Left ventricle myocardium superior (tissue), 1 donor: Measurements from ENCODE around the gene CCNC. TPM values are rescaled to one million over a fixed set of nuclear protein-coding genes. Genes with fewer than 3 reads are reported as not detected.
A peak's percentile ranks its signal among the peaks of the same experiment; 100 is the strongest.
"Not testable (repeated sequence)": the region's sequence is repeated elsewhere in the genome, so short reads cannot be mapped to it uniquely, and the experiment has no call there.

ENCODE experiments used
- ATAC-seq: fragments of 200-7000 bp; cut with Tn5 transposase; one replicate; pipeline ENCODE4 v1.9.1; 2020; ENCODE audit warnings: mild to moderate bottlenecking, moderate library complexity
- DNase-seq: peaks from one replicate; pipeline ENCODE4 v3.0.0-alpha.2; 2020
- intact Hi-C: fragments of 100-400 bp; cut with micrococcal nuclease; formaldehyde crosslinking; loops from one replicate; pipeline ENCODE4 v1.11.0; 2022
- total RNA-seq: library from RNA; stranded (reverse); fragmentation: NEBNext Ultra II Directional; extraction: Animal tissue kit (Norgen Biotek cat#: 25700); gene quantifications from one replicate; pipeline ENCODE4 v1.2.1, GENCODE V29; 2021
- donor health status: DM: no; HTN: yes; CAD: no; lungs with severe emphysema.

CCNC gene
- total RNA-seq, 1 donor from 2014 or later: 16.9 TPM

DNA sequence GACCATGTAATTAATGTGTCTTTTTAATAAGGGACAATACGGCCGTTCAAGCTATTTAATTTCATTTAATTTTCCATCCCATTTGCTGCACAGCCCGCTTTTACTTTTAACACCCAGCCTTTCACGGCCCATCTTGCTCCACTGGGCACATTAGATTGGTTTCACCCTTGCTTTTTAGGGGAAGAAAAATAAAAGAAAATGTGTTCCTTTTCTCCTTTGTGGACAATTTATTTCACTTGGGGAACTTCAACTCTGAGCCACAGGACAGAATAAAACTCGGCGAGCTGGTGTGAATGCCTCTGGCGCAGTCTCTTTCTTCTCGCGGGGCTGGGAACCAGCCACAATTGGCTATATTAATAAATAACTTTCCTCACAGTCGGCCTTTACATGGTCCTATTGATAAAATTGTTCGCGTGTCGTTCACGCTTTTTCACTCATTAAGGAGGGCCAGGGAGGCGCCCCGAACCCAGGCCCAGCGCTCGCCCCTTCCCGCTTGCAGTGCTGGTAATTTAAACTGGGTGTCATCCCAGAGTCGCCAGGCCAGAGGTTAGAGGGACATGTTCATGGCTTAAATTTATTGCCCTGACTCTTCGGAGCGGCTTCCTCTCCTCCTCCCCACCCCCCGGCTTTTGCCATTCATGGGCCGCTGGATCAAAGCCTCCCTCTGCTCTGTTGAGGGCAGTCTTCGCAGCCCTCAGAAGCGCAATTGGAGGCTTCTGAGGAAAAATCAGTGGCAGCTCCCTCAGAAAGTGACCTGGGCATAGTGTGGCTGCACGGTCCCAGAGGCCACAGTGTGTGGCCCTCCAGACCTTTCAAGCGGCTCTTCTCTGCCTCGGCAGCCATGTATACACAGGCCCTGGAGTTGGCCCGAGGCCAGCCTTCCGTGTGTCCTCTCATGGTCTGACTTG is 36.0 kb upstream of the CCNC start:
- DNase-seq: no peak
- no peak for ATAC-seq
- intact Hi-C loops: no loop called here

DNA sequence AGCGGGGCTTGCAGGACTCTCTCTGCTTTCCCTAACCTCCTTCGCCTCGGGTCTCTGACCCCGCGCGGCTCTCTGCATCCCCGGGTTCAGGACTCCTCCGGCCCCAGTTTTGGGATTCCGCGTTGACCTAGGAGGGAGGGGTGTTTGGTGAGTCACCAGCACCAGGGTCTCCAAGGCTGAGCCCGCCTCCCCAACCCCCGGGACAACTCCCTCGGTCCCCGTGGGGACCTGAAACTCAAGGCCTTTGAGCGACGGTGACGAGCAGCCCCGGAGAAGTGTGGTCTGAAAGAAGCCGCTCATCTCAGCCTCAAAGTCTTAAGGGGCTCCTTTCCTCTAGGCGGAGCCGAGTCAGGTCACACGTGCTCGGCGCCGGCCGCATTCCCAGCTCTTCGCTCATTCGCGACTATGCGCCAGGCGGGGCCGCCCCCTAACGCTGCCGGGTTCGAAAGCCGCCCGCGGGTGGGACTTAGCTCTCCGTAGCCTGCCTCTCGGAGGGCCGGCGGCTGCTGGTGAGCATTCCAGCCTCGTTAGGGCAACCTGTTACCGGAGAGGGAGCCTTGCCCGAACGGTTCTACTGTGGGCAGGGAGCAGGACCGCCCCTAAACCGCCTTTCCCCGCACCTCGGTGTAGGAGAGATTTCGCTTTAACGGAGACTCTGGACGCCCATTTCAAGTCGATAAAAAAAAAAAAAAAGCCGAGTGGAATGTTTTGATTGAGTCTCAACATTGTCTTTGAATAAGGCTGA is 35.1 kb upstream of the CCNC start:
- intact Hi-C loops: no loop called here
- no peak for DNase-seq

DNA sequence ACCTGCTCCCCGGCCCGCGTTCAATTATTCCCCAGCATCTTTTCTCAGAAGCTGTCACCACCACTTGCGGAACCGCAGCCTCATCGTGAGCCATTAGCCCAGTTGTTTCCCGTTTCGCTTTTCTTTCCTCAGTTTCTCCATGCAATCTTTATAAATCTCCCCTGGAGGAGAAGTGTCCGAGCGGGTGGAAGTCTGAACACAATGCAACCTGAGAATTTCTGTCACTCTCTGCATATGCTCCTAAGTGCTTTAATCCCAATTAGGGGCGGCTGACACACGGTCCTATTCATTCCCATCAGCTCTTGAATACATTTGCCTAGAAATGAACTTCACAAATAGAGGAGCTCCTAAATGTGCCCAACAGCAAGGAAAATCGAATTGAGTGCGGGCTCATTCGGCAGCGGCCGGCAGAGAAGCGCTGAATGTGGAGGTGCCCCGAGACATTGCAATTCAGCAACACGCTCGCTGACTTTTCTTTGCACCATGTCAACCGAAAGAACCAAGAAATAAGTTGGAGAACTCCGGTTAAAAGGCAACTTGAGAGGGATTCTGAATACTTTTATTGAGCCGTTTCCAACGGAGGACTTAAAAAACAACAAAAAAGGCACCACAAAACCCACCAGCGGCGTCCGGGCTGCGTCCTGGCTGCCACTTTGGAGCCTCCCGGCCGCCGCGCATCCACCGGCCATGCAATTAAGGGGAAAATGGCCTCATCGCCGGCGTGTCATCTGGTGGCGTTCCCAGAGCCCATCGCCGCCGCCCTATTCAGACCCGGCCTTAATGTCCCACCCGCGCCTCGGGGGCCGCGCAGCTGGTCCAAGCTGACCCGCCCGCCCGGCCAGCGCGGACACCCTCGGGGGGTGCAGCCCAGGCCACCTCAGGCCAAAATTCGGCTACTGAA is 34.3 kb upstream of the CCNC start:
- intact Hi-C loops: no loop called here
- ATAC-seq: no peak
- no peak for DNase-seq

More for the DNA sequence above, 35.1 kb upstream of the CCNC start:
- ATAC-seq: peak; percentile 33

DNA sequence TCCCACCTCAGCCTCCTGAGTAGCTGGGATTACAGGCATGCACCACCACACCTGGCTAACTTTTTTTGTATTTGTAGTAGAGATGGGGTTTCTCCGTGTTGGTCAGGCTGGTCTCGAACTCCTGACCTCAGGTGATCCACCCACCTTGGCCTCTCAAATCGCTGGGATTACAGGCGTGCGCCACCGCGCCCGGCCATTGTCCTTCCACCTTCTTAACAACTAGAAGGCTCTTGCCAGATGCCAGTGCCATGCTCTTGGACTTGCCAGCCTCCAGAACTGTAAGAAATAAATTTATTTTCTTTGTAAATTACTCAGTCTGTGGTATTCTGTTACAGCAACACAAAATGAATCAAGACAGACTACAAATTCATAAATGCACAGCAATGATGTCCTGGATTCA is 26.2 kb upstream of the CCNC start:
- ATAC-seq, intact Hi-C loops, DNase-seq: not testable (repeated sequence)

DNA sequence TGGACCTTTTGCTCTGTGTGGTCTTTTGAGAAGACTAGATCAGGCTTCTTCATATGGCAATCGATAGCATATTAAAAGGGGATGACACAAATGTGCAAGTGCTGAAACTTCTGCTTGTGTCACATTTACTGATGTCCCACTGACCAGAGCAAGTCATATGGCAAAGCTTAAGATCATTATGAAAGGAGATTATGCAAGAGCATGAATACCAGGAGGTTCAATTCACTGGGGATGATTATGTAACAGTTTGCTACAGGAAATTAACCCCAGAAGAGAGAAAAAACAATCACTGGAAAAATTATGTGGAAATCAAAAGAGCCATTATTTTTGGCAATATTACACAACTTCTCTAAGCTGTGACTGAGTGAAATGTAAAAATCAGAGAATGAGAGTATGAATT is 24.4 kb upstream of the CCNC start:
- ATAC-seq (no peak), DNase-seq (no peak)
- intact Hi-C loops: no loop called here

DNA sequence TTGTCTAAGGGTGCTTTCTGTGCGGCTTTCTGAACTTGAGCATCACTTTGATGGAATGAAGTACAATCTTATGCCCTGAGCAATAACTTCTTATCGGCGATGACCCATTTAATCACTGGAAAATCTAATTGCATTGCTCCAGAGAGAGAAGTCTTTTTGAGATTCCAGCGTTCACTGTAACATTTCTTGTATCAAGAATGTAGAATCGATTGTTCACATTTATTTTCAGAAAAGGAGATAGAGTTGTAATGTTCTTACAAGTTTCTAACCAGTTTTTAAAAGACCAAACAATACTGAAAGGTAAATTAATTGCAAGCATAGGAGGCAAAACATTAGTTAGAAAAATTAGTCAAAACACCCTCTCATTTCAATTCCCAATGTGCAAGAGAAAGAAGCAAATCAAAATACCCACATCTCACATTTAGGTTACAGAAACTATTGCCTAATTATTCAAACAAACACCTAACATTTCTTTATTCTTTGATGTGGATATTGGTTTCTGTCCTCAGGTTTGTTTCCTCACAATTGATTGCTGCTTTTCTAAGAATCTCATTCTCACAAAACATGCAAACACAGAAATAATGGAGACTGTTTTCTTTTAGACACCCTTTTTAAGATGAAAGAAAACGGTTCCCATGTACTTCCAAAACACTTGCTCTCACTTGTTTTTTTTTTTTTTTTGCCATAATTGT is 23.4 kb upstream of the CCNC start:
- no peak for DNase-seq
- intact Hi-C loops: no loop called here
- ATAC-seq: no peak

DNA sequence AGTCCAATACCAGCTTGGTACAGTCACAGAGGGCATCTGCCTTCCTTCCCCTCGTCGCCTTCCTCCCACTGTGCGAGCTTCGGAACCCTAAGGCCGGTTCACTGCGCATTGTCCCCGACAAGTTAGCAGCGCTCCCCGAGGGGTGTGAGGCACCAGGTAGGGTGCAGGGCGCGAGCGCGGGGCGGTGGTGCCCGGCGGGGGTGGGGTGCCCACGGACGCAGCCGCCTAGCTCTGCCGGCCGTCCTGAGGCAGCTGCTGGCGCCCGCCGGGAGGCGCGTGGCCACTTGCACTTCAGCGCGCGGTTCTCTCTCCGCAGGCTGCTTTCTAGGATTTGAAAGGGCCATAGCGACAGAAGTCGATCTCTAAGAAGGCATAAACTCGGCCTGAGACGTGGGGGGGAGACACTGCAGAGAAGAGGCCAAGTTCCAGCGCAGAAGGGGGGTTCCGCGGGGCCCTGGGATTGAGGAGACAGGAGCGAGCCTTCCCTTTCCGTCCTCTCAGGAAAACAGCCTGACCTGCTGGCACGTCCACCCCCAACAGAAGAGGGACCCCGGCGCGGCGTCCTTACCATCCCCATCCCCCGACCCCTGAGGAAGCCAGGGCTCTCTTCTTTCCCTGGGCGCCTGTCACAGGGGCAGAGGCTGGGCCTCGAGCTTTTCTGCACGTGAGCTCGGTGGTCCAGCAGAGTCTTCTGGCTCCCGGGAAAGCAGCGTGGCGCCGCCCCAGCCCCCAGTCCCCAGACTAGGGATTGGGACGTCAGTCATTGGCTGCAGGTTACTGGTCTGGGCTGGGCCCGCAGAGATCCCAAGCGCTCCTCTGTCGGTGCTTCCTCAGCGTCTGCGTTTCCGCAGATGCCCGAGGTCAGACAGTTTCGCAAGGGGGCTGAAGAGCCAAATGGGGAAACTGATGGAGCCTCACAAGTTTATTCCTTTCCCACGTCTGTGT is 22.5 kb upstream of the CCNC start:
- no peak for ATAC-seq
- DNase-seq: no peak
- intact Hi-C loops: no loop called here

DNA sequence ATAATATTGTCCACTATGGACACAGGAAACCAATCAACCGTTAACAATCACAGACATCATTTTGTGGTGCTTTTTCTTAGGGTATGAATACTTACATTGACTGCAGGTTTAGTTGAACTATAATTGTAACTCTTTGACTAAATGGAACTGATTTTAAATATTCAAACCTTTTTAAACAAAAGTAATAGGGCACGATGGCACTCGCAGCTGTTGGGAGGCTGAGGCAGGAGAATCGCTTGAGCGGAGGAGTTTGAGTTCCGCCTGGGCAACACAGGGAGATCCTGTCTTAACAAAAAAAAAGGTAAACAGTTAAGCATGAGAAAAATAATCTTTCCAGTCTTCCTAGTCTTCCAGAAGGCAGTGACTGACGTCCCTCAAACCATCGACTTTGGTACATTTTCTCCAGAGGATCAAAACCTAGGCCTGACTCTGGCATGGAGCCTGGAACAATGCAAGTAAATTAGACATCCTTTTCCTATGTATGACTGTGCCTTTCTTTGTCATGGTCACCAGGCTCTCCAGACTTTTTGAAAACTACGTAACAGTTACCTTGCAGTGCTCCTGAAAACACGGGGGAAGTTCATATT is 21.5 kb upstream of the CCNC start:
- ATAC-seq (no peak), DNase-seq (no peak)
- intact Hi-C loops: loop anchor here (10.0 kb wide), 1 partner anchor 155 kb away; no protein-coding TSS in a partner anchor

DNA sequence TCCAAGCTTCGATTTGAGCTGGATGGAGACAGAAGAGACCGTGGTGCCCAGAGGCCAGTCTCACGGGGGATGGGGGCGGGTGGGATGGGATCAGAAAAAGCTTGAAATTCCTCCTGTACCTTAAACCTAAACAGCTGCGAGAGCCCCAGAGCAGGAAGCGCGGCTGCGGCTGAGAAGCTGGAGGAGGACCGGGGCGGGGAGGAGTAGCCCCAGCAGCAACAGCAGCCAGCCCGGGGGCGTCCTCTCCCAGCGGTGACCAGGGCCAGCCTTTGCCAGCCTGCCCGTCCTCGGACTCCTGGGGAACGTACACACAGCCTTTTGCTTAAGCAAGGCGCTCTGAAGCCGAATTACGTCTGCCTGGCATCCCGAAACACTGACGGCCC is 20.8 kb upstream of the CCNC start:
- intact Hi-C loops: loop anchor here (10.0 kb wide), 1 partner anchor 156 kb away; no protein-coding TSS in a partner anchor
- ATAC-seq (peak; percentile 38), DNase-seq (no peak)

DNA sequence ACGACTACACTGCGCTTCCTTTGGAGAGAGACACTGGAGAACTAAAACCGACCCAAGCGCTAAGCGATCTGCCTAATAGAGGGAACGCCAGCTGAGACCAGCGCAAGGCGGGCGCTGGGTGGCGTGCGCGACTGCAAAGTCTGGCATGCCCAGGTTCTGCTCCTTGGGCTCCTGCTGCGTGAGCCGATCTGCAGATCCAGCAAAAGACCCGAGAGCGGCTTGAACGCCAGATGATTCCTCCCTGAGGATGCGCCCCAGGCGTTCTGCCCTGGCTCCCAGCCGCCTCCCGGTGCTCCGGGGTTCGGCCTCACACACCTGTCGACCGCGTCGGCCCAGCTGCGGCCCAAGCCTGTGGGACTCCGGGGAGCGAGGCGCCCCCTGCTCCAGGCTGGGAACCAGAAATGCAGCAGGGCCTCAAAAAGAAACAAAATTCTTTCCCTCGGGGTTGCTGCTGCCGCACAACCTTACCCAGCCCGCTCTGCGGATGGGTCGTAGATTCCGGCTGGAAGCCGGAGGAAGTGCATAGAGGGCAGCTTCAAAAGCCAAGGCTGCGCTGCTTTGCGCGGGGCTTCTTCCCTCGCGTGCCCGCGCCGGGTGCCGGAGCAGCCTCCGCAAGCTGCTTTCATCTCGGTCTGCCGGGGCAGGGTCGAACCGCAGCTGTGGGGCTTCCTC is 20.3 kb upstream of the CCNC start:
- peak; percentile 75 for DNase-seq
- ATAC-seq: peak; percentile 98
- intact Hi-C loops: loop anchor here (10.0 kb wide), 1 partner anchor 156 kb away; no protein-coding TSS in a partner anchor

DNA sequence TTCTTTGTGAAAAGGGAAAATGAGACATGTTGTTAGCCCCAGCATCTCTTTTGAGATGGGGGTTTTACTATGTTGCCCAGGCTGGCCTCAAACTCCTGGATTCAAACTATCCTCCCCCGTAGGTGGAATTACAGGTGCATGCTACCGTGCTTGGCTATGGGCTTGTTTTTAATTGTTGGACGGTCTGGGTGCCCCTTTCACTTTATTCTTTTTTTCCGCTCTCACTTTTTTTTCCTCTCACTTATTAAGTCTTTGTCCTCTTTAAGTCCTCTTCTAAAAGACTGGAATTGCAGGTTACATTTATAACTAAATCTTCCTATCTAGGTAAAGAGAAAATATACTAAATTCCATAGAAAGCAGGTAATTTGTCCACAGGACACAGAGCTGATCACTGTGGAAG is 19.3 kb upstream of the CCNC start:
- intact Hi-C loops: loop anchor here (10.0 kb wide), 1 partner anchor 157 kb away; no protein-coding TSS in a partner anchor
- no peak for ATAC-seq
- DNase-seq: no peak

DNA sequence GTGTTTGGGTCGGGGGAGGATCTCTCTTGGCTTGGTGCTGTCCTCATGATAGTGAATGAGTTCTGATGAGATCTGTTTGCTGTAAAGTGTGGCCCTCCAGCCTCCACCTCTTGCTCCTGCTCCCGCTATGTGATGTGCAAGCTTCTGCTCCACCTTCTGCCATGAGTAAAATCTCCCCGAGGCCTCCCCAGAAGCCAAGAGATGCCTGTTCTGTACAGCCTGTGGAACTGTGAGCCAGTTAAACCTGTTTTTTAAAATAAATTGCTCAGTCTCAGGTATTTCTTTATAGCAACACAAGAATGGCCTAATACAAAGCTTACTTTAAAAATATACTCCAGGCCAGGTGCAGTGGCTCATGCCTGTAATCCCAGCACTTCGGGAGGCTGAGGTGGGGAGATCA is 11.3 kb upstream of the CCNC start:
- no peak for ATAC-seq
- no peak for DNase-seq
- intact Hi-C loops: loop anchor here (10.0 kb wide), 1 partner anchor 165 kb away; no protein-coding TSS in a partner anchor

DNA sequence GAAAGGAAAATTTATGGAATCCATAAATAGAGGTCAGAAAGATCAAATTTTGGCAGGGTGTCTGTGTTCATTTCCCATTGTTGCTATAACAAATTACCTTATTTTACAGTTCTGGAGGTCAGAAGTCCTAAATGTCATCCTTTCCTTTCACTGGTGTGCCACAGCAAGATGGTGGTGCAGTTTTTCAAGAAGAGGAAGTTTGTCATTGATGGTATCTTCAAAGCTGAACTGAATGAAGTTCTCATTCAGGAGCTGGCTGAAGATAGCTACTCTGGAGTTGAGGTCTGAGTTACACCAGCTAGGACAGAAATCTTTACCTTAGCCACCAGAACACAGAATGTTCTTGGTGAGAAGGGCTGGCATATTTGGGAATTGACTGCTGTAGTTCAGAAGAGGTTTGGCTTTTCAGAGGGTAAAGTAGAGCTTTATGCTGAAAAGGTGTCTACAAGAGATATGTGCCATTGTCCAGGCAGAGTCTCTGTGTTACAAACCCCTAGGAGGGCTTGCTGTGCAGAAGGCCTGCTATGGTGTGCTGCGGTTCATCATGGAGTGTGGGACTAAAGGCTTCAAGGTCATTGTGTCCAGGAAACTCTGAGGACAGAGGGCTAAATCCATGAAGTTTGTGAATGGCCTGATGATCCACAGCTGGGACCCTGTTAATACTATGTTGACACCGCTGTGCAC is 7.2 kb upstream of the CCNC start:
- intact Hi-C loops: no loop called here
- no peak for ATAC-seq

DNA sequence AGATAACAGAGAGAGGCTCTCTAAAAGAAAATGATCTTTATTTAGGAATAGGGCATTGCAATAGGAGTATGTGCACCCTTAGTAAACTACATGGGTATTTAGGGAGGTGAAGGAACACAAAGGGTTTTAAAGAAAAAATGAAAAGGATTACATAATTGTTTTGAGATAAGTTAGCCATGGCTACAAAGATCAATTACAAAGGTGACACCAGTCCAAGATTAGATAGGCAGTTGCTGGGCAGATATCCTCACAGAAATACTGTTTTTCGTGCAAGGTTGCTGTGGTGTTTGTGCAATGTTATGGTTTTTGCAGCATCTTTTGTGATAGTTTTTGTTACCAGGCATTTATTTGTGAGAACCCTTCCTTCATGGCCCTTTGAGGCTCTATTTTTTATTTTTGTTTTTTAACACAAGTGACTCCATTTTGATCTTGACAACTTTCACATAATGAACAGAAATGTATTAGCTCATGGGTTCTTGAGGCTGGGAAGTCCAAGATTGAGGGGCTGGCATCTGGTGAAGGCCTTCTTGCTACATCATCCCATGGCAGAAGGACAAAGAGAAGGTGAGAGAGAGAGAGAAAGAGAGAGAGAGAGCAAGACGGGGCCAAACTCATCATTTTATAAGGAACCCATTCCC is 5.6 kb upstream of the CCNC start:
- DNase-seq (no peak), ATAC-seq (no peak)
- intact Hi-C loops: no loop called here

More for the DNA sequence above, 7.2 kb upstream of the CCNC start:
- DNase-seq: no peak

DNA sequence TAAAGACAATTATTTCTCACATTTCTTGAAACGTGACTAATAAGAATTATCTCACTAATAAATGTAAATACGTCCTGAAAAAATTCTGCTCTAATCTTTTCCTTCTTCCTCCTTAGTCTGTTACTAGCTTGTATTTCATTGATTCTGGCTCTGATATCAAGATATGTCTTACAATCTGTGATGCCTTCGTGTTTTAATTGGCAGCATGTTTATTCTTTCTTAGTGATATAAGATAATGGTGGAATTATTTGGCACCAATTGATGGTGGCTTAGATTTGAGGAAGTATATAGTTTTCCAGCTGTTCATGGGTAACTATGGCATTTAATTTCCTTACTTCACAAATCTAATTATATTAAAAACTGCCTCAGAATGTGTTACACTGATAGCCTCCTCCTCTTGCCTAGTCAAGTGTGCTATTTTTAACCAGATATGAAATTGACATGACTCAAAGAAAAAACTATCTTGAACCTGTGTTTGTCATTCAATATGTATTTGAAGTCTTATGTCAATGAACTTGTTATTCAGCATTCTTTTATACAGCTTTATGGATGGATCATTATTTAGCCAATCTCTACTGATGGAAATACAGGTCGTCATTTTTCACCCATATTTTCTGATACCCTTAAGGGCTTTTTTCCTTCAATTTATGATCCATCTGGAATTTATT is 5.3 kb downstream of the CCNC start:
- intact Hi-C loops: no loop called here
- ATAC-seq (no peak), DNase-seq (no peak)
